BLaER1 (cell line): Measurements from ENCODE around the gene CXCR2.

Experiments used
- H3K27ac ChIP-seq: shearing (Covaris generic); formaldehyde crosslinking; 2 replicates; pipeline ENCODE4 v1.8.1; 2022
- H3K27me3 ChIP-seq: shearing (Covaris generic); formaldehyde crosslinking; 2 replicates; pipeline ENCODE4 v1.8.1; 2022
- H3K36me3 ChIP-seq: shearing (Covaris generic); formaldehyde crosslinking; 2 replicates; pipeline ENCODE4 v1.8.1; 2022
- H3K4me1 ChIP-seq: shearing (Covaris generic); formaldehyde crosslinking; 2 replicates; pipeline ENCODE4 v1.8.1; 2022
- H3K4me2 ChIP-seq: shearing (Covaris generic); formaldehyde crosslinking; 2 replicates; pipeline ENCODE4 v1.8.1; 2022
- H3K4me3 ChIP-seq: shearing (Covaris generic); formaldehyde crosslinking; 2 replicates; pipeline ENCODE4 v1.8.1; 2022
- H3K9ac ChIP-seq: shearing (Covaris generic); formaldehyde crosslinking; 2 replicates; pipeline ENCODE4 v1.8.1; 2022
- H3K9me3 ChIP-seq: shearing (Covaris generic); formaldehyde crosslinking; 2 replicates; pipeline ENCODE4 v1.8.1; 2022
- H4K20me1 ChIP-seq: shearing (Covaris generic); formaldehyde crosslinking; 2 replicates; pipeline ENCODE4 v1.8.1; 2022
- Cebpa-rat ChIP-seq: shearing (Covaris generic); IDR thresholded peaks from 2 replicates; pipeline ENCODE4 v1.8.1; 2022

Gene CXCR2

GRCh38 chr2:218125626-218126080 lies at the start of gene CXCR2:
Gene CXCR2 (plus strand): TSS chr2:218126028. CDS start chr2:218134802, 8,774 bp downstream.
- Histone ChIP-seq H3K9ac (peak within 1 kb of the TSS; percentile 35; the same call in 1 of the 2 replicates), H3K4me1 (peaks cover 15% of the 10 kb centered on the region; the same call in 1 of the 2 replicates), H4K20me1 (no peaks in the 10 kb centered on the region), H3K4me3 (no peak within 1 kb of the TSS), H3K27me3 (no peaks in the 10 kb centered on the region), H3K36me3 (no peaks in the 10 kb centered on the region), H3K4me2 (peak within 1 kb of the TSS; percentile 68), H3K27ac (peak within 1 kb of the TSS; percentile 35; the same call in 1 of the 2 replicates), H3K9me3 (peaks cover 27% of the 10 kb centered on the region)
- no peak for TF ChIP-seq Cebpa-rat

GRCh38 chr2:218077464-218078216 lies 48.2 kb upstream of the CXCR2 start:
- Histone ChIP-seq H3K4me2 (no peak overlapping the region), H3K27ac (no peak overlapping the region), H3K4me3 (no peak overlapping the region), H3K9me3 (no peaks in the 10 kb centered on the region), H3K4me1 (peaks cover 14% of the 10 kb centered on the region), H3K27me3 (no peaks in the 10 kb centered on the region), H3K9ac (no peak overlapping the region), H3K36me3 (no peaks in the 10 kb centered on the region), H4K20me1 (no peaks in the 10 kb centered on the region)
- TF ChIP-seq Cebpa-rat: no peak

- Histone ChIP-seq H3K27ac (no peak overlapping the region), H3K36me3 (no peaks in the 10 kb centered on the region), H3K9ac (no peak overlapping the region), H3K9me3 (no peaks in the 10 kb centered on the region), H3K4me3 (no peak overlapping the region), H3K4me1 (peaks cover 14% of the 10 kb centered on the region), H4K20me1 (no peaks in the 10 kb centered on the region), H3K27me3 (no peaks in the 10 kb centered on the region), H3K4me2 (no peak overlapping the region)
- TF ChIP-seq Cebpa-rat: no peak
These were observed 45.6 kb upstream of the CXCR2 start for GRCh38 chr2:218079943-218080913.

- no peaks in the 10 kb centered on the region for H3K9me3 ChIP-seq
- no peak overlapping the region for H3K4me2 ChIP-seq
- H3K9ac ChIP-seq: no peak overlapping the region
- peaks cover 14% of the 10 kb centered on the region for H3K4me1 ChIP-seq
- no peak overlapping the region for H3K4me3 ChIP-seq
- no peaks in the 10 kb centered on the region for H3K36me3 ChIP-seq
- TF ChIP-seq Cebpa-rat: no peak
- H3K27me3 ChIP-seq: no peaks in the 10 kb centered on the region
- H3K27ac ChIP-seq: no peak overlapping the region
- H4K20me1 ChIP-seq: no peaks in the 10 kb centered on the region
These were observed 44.8 kb upstream of the CXCR2 start for GRCh38 chr2:218081063-218081462.

- Histone ChIP-seq H4K20me1 (no peaks in the 10 kb centered on the region), H3K27ac (no peak overlapping the region), H3K27me3 (no peaks in the 10 kb centered on the region), H3K4me1 (peaks cover 14% of the 10 kb centered on the region), H3K36me3 (no peaks in the 10 kb centered on the region), H3K4me3 (no peak overlapping the region), H3K9me3 (peaks cover 5% of the 10 kb centered on the region), H3K4me2 (no peak overlapping the region), H3K9ac (no peak overlapping the region)
- TF ChIP-seq Cebpa-rat: no peak
These were observed 44.1 kb upstream of the CXCR2 start for GRCh38 chr2:218081695-218082094.

GRCh38 chr2:218082586-218083351 lies 43.1 kb upstream of the CXCR2 start:
- H3K4me3 ChIP-seq: no peak overlapping the region

GRCh38 chr2:218083352-218083676 lies 42.5 kb upstream of the CXCR2 start:
- Histone ChIP-seq H3K4me1 (peaks cover 14% of the 10 kb centered on the region), H3K9me3 (peaks cover 15% of the 10 kb centered on the region), H3K27ac (no peak overlapping the region), H4K20me1 (no peaks in the 10 kb centered on the region), H3K36me3 (no peaks in the 10 kb centered on the region), H3K9ac (no peak overlapping the region), H3K4me3 (no peak overlapping the region), H3K27me3 (no peaks in the 10 kb centered on the region), H3K4me2 (no peak overlapping the region)
- no peak for TF ChIP-seq Cebpa-rat

More at GRCh38 chr2:218082586-218083351, 43.1 kb upstream of the CXCR2 start:
- Histone ChIP-seq H3K36me3 (no peaks in the 10 kb centered on the region), H4K20me1 (no peaks in the 10 kb centered on the region), H3K9me3 (peaks cover 15% of the 10 kb centered on the region), H3K27ac (no peak overlapping the region), H3K9ac (no peak overlapping the region), H3K4me1 (peaks cover 14% of the 10 kb centered on the region), H3K4me2 (no peak overlapping the region), H3K27me3 (no peaks in the 10 kb centered on the region)
- TF ChIP-seq Cebpa-rat: no peak

GRCh38 chr2:218086478-218086877 lies 39.4 kb upstream of the CXCR2 start:
- Histone ChIP-seq H3K27ac (no peak overlapping the region), H3K27me3 (no peaks in the 10 kb centered on the region), H4K20me1 (no peaks in the 10 kb centered on the region), H3K9ac (no peak overlapping the region), H3K36me3 (no peaks in the 10 kb centered on the region), H3K4me2 (no peak overlapping the region), H3K9me3 (peaks cover 15% of the 10 kb centered on the region), H3K4me3 (no peak overlapping the region), H3K4me1 (peaks cover 7% of the 10 kb centered on the region)
- no peak for TF ChIP-seq Cebpa-rat

GRCh38 chr2:218089259-218089658 lies 36.6 kb upstream of the CXCR2 start:
- Histone ChIP-seq H3K4me1 (no peaks in the 10 kb centered on the region), H3K36me3 (no peaks in the 10 kb centered on the region), H3K4me3 (no peak overlapping the region), H3K27me3 (no peaks in the 10 kb centered on the region), H3K27ac (no peak overlapping the region), H3K4me2 (no peak overlapping the region), H3K9ac (no peak overlapping the region), H3K9me3 (peaks cover 15% of the 10 kb centered on the region), H4K20me1 (no peaks in the 10 kb centered on the region)
- TF ChIP-seq Cebpa-rat: no peak
